AG04450 (cell line): ENCODE data around the gene SWI5. TPM values are rescaled to one million over a fixed set of nuclear protein-coding genes. Genes with fewer than 3 reads are reported as not detected.

ENCODE experiments used
- CTCF ChIA-PET: fragments of 300-600, 350-600 bp; formaldehyde crosslinking; extraction: SDS; loops from one replicate; lab custom pipeline; 2022; ENCODE audit warnings: antibody characterized with exemption, inconsistent platforms; lab: Charles Lee
- POLR2A ChIA-PET: fragments of 350-600 bp; formaldehyde crosslinking; extraction: SDS; loops from one replicate; lab custom pipeline; 2021; ENCODE audit warnings: antibody characterized with exemption, inconsistent platforms; lab: Yijun Ruan, JAX
- DNase-seq: peaks from one replicate; pipeline ENCODE4 v3.0.0-alpha.2; 2011; ENCODE audit warnings: low read depth, low spot score
- H3K27ac ChIP-seq: one replicate; pipeline ENCODE4 v1.5.1; 2012; ENCODE audit warnings: low read depth, low read length, control low read depth
- H3K27me3 ChIP-seq: one replicate; pipeline ENCODE4 v1.6.0; 2012; ENCODE audit warnings: low read length; ENCODE audit not compliant: control insufficient read depth, insufficient read depth
- H3K4me3 ChIP-seq: 2 replicates; pipeline ENCODE4 v1.5.1; 2011; ENCODE audit warnings: mild to moderate bottlenecking, low read depth, low read length, control low read depth
- H3K9me3 ChIP-seq: 2 replicates; pipeline ENCODE4 v1.5.1; 2012; ENCODE audit warnings: low read length; ENCODE audit not compliant: control insufficient read depth, insufficient read depth
- polyA plus RNA-seq: library from polyadenylated mRNA; depleted of rRNA; stranded (reverse); fragments of >200 nt; gene quantifications from 2 replicates; pipeline ENCODE4 v1.2.3, GENCODE V29; 2011
- TF ChIP-seq, protein P1 (sequence below): IDR thresholded peaks from 2 replicates; pipeline ENCODE4 v1.5.1; 2011; ENCODE audit warnings: low read depth, low read length, control low read depth, inconsistent platforms

Gene SWI5
- polyA plus RNA-seq, 1 experiment = 72.2 TPM

DNA sequence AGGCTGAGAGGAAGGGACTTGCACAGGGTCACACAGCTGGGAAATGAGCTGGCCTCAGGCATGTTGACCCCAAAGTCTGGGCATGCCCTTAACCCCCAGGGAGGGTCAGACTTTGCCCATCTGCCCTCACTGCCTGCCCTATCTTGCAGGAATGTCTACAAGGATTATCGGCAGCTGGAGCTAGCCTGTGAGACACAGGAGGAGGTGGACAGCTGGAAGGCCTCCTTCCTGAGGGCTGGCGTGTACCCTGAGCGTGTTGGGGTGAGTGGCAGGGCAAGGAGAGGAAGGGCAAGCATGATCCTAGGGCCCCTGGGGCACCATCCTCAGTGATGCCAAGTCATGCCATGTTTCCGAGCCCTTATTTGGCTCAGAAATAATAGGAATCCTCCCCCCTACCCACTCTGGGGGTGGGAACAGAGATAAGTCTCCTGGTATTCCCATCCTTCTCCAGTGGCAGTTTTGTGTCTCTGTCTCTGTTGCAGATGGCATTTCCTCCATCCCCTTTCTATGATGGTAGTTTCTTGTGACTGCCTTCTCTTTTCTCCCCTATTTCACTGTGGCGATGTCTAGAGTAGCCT lies 28.8 kb upstream of the SWI5 start:
- DNase-seq = no peak
- Histone ChIP-seq H3K4me3 (no peak overlapping the region), H3K27me3 (no peaks in the 10 kb centered on the region), H3K27ac (no peak overlapping the region), H3K9me3 (peaks cover 6% of the 10 kb centered on the region; the same call in 1 of the 2 replicates)
- POLR2A ChIA-PET = interaction anchor here (0.6 kb wide), 1 partner anchor 42 kb away, joined by 4 read pairs; no protein-coding TSS in a partner anchor
- TF ChIP-seq, protein P1, sequence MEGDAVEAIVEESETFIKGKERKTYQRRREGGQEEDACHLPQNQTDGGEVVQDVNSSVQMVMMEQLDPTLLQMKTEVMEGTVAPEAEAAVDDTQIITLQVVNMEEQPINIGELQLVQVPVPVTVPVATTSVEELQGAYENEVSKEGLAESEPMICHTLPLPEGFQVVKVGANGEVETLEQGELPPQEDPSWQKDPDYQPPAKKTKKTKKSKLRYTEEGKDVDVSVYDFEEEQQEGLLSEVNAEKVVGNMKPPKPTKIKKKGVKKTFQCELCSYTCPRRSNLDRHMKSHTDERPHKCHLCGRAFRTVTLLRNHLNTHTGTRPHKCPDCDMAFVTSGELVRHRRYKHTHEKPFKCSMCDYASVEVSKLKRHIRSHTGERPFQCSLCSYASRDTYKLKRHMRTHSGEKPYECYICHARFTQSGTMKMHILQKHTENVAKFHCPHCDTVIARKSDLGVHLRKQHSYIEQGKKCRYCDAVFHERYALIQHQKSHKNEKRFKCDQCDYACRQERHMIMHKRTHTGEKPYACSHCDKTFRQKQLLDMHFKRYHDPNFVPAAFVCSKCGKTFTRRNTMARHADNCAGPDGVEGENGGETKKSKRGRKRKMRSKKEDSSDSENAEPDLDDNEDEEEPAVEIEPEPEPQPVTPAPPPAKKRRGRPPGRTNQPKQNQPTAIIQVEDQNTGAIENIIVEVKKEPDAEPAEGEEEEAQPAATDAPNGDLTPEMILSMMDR = no peak
- CTCF ChIA-PET = interaction anchor here (1.8 kb wide), 1 partner anchor 8 kb away, joined by 9 read pairs; no protein-coding TSS in a partner anchor

DNA sequence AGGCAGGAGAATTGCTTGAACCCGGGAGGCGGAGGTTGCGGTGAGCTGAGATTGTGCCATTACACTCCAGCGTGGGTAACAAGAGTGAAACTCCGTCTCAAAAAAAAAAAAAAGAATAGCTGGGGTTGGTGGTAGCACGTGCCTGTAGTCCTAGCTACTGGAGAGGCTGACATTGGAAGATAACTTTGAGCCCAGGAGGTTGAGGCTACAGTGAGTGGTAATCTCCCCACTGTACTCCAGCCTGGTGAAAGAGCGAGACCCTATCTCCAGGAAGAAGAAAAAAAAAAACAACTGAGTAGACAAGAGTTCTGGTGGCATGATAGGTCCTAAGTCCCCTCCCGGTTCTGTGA lies 26.5 kb upstream of the SWI5 start:
- Histone ChIP-seq H3K4me3 (no peak overlapping the region), H3K9me3 (peaks cover 6% of the 10 kb centered on the region; the same call in 1 of the 2 replicates), H3K27ac (no peak overlapping the region), H3K27me3 (no peaks in the 10 kb centered on the region)
- ChIA-PET POLR2A (interaction anchor here (1.9 kb wide), 1 partner anchor 26 kb away, joined by 7 read pairs; the partner anchor contains the start of genes GOLGA2 and SWI5), CTCF (no interaction called here)
- no peak for DNase-seq
- TF ChIP-seq, protein P1 = no peak

DNA sequence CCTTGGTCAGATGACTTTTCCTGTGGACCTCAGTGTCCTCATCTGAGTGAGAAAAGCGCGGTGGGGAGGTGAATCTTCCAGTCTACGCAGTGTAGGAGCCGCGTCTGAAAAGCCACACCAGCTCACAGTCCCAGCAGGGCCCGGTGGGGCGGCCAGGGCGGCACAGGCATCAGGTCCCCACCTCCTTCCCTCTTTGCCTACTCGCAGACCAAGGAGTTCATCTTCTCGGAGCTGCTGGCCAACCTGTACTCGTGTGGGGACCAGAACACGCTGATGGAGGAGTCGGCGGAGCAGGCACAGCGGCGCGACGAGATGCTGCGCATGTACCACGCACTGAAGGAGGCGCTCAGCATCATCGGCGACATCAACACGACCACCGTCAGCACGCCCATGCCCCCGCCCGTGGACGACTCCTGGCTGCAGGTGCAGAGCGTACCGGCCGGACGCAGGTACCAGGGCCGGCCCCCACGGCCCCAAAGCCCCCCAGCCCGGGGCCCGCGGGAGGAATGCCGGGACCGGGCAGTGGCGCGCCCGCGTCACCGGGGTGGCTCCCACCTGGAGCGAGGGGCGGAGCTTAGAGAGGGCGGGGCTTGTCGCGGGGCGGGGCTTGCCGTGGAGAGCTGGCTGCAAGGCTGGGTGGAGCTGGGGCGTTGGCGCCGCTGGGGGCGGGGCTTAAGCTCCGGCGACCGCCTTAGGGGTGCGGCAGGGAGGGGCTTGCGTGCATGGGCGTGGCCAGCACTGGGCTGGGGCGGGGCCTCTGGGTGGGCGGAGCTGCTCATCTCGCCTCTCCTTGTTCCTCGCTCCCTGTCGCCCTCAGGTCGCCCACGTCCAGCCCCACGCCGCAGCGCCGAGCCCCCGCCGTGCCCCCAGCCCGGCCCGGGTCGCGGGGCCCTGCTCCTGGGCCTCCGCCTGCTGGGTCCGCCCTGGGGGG lies 25.9 kb upstream of the SWI5 start:
- CTCF ChIA-PET = no interaction called here
- Histone ChIP-seq H3K9me3 (peaks cover 6% of the 10 kb centered on the region; the same call in 1 of the 2 replicates), H3K4me3 (no peak overlapping the region), H3K27me3 (no peaks in the 10 kb centered on the region), H3K27ac (no peak overlapping the region)
- no peak for DNase-seq
- POLR2A ChIA-PET = interaction anchor here (0.6 to 1.9 kb wide), 3 partner anchors 8 to 46 kb away, joined by 3 to 7 read pairs (median 3); partner anchors contain the start of genes GOLGA2 and SWI5
- TF ChIP-seq, protein P1 = no peak

DNA sequence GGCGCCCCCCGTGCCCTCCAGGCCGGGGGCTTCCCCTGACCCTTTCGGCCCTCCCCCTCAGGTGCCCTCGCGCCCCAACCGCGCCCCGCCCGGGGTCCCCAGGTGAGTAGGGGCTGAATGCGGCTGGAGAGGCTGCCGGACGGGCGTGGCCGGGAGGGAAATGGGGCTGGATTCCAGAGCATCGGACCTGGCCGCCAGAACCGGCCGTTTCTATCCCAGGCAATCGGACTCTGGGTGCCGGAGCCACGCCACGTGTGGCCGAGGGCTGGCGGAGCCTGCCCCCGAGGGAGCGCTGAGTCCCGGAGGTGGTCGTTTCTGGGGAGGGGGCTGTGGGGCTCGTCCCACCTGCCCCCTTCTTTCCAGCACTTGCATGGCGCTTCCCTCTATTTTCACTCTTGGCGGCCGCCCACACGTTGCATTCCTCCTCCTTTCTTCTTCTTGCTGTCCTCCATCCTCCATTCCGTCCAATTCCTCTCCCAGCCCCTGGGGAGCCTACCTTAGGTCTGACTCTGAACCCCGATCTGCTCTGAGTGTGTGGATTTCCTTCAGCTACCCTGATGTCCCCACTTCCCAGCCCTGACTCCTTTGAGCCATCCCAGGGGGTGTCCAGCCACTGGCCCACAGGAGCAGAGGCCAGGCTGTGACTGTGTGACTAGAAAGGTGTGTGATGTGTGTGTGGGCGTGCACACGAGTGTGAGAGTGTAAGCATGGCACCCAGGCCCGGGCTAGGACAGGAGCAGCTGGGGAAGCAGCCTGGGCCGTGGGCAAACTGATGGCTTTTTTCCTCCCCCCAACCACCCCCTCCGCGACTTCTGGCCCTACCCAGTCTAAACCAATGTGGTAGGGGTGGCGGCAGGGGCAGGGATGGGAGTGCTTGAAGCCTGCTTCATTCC lies 25.0 kb upstream of the SWI5 start:
- Histone ChIP-seq H3K27ac (no peak overlapping the region), H3K4me3 (no peak overlapping the region), H3K27me3 (no peaks in the 10 kb centered on the region), H3K9me3 (peaks cover 6% of the 10 kb centered on the region; the same call in 1 of the 2 replicates)
- TF ChIP-seq, protein P1 = no peak
- ChIA-PET CTCF (no interaction called here), POLR2A (interaction anchor here (0.6 to 1.9 kb wide), 3 partner anchors 9 to 47 kb away, joined by 3 to 7 read pairs (median 3); partner anchors contain the start of genes GOLGA2 and SWI5)
- no peak for DNase-seq
